ENCODE data around the gene CRYBA2. TPM values are rescaled to one million over a fixed set of nuclear protein-coding genes. Genes with fewer than 3 reads are reported as not detected.
A peak's percentile ranks its signal among the peaks of the same experiment; 100 is the strongest.

The CRYBA2 gene
- total RNA-seq, 2 donors from 2014 or later, result 2.6 to 3.5 TPM

DNA sequence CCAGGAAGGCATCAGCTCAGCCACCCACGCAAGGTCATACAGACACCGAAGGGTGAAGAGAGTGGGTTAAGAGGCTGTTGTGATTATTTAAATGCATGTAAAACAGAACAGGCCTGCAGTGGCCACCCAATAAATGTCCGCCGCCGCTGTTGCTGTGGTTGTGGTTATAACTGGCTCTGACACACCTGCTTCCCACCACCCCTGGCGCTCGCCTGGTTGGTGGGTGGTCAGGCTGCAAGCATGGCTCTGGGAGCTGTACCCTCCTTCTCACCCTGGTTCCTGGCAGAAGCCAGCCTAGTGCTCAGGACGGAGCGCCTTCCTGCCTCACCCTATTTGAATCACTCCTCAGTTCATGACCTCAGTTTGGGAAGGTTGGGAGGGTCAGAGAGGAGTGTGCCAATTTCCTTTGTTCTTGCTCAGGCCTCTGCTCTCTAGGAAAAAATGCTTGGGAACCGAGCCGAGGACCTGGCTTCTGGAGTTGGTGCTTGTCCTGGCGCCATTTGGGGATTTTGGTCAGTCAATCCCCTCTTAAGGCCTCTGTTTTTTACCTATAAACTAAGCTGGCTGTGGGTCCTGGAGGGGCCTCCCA lies 5.3 kb upstream of the CRYBA2 start:
- H3K9me3 Mint-ChIP-seq, result no peaks in the 10 kb centered on the region

GRCh38 chr2:218997731-218998130 lies 4.5 kb upstream of the CRYBA2 start:
- no peaks in the 10 kb centered on the region for H3K9me3 ChIP-seq (ENCODE audit: control insufficient read depth, low read length)
- no peak overlapping the region for H3K4me3 ChIP-seq (ENCODE audit: low read length)
- peaks cover 33% of the 10 kb centered on the region for H3K27me3 ChIP-seq (ENCODE audit: control insufficient read depth, insufficient read depth, low read length, poor library complexity, severe bottlenecking)
- peaks cover 27% of the 10 kb centered on the region for H3K4me1 Mint-ChIP-seq
- H3K9ac ChIP-seq (ENCODE audit: extremely low read depth, low read length, poor library complexity, severe bottlenecking), result no peak overlapping the region
- H3K4me1 ChIP-seq (ENCODE audit: control insufficient read depth, insufficient read depth, low read length), result peaks cover 18% of the 10 kb centered on the region
- H3K4me3 Mint-ChIP-seq, result no peak overlapping the region
- H3K36me3 ChIP-seq (ENCODE audit: control insufficient read depth, insufficient read depth, low read length), result no peaks in the 10 kb centered on the region
- H3K27me3 Mint-ChIP-seq (ENCODE audit: insufficient read depth), result peaks cover 70% of the 10 kb centered on the region
- H3K9me3 Mint-ChIP-seq, result no peaks in the 10 kb centered on the region
- H3K36me3 Mint-ChIP-seq (ENCODE audit: low read depth), result no peaks in the 10 kb centered on the region
- H3K27ac Mint-ChIP-seq, result peak overlapping the region; percentile 92
- no peak for DNase-seq
- H3K27ac ChIP-seq (ENCODE audit: low read depth, low read length), result no peak overlapping the region
- TF ChIP-seq CTCF (conservative IDR thresholded peaks at IDR 0.05), result no peak
- WGBS, 2 experiments (ENCODE audit: insufficient coverage in 1 of 2, insufficient read length in 1 of 2), result 71% methylated on average over 2 of the region's 2 CpGs; no CpG with 5 or more reads in 1 of the 2 experiments

More for the DNA sequence above, 5.3 kb upstream of the CRYBA2 start:
- H3K4me3 Mint-ChIP-seq, result no peak overlapping the region
- Histone ChIP-seq H3K4me1 (ENCODE audit: control insufficient read depth, insufficient read depth, low read length) (peaks cover 18% of the 10 kb centered on the region), H3K27me3 (ENCODE audit: control insufficient read depth, insufficient read depth, low read length, poor library complexity, severe bottlenecking) (peaks cover 30% of the 10 kb centered on the region), H3K9ac (ENCODE audit: extremely low read depth, low read length, poor library complexity, severe bottlenecking) (peak overlapping the region; percentile 27), H3K36me3 (ENCODE audit: control insufficient read depth, insufficient read depth, low read length) (no peaks in the 10 kb centered on the region), H3K4me3 (ENCODE audit: low read length) (no peak overlapping the region), H3K27ac (ENCODE audit: low read depth, low read length) (no peak overlapping the region), H3K9me3 (ENCODE audit: control insufficient read depth, low read length) (no peaks in the 10 kb centered on the region)
- peaks cover 27% of the 10 kb centered on the region for H3K4me1 Mint-ChIP-seq
- no peak for TF ChIP-seq CTCF (conservative IDR thresholded peaks at IDR 0.05)
- 76 to 82% methylated on average over 6 to 12 of the region's 12 CpGs for WGBS, 2 experiments (ENCODE audit: insufficient coverage in 1 of 2, insufficient read length in 1 of 2)
- H3K27ac Mint-ChIP-seq, result peak overlapping the region; percentile 92
- peaks cover 70% of the 10 kb centered on the region for H3K27me3 Mint-ChIP-seq (ENCODE audit: insufficient read depth)
- H3K36me3 Mint-ChIP-seq (ENCODE audit: low read depth), result no peaks in the 10 kb centered on the region
- DNase-seq, result no peak

DNA sequence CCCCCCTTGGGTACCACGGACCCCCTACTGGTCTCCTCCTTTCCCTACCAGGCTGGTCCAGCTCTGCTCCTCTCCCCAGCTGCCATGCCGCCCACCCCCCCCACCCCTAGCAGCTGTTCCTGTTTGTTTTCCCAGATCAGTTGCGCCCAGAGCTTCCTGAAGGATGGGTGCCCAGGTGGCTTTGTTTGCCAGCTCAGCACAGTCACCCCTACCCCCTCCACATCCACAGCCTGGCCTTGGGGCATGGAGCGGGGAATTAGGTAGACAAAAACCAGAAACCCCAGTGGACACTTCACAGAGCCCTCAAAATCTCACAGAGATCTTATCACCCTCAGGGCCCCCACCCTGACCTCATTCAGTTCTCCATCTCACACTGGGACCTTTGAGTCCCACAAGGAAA lies 3.7 kb upstream of the CRYBA2 start:
- Mint-ChIP-seq H3K9me3 (no peaks in the 10 kb centered on the region), H3K27ac (no peak overlapping the region), H3K27me3 (ENCODE audit: insufficient read depth) (peaks cover 76% of the 10 kb centered on the region), H3K4me3 (peak overlapping the region; percentile 12), H3K4me1 (peaks cover 27% of the 10 kb centered on the region), H3K36me3 (ENCODE audit: low read depth) (no peaks in the 10 kb centered on the region)
- Histone ChIP-seq H3K36me3 (ENCODE audit: control insufficient read depth, insufficient read depth, low read length) (no peaks in the 10 kb centered on the region), H3K27ac (ENCODE audit: low read depth, low read length) (no peak overlapping the region), H3K27me3 (ENCODE audit: control insufficient read depth, insufficient read depth, low read length, poor library complexity, severe bottlenecking) (peaks cover 41% of the 10 kb centered on the region), H3K4me3 (ENCODE audit: low read length) (no peak overlapping the region), H3K9me3 (ENCODE audit: control insufficient read depth, low read length) (no peaks in the 10 kb centered on the region), H3K9ac (ENCODE audit: extremely low read depth, low read length, poor library complexity, severe bottlenecking) (no peak overlapping the region), H3K4me1 (ENCODE audit: control insufficient read depth, insufficient read depth, low read length) (peaks cover 18% of the 10 kb centered on the region)
- 79% methylated on average over 4 of the region's 4 CpGs; no CpG with 5 or more reads in 1 of the 2 experiments for WGBS, 2 experiments (ENCODE audit: insufficient coverage in 1 of 2, insufficient read length in 1 of 2)
- no peak for DNase-seq
- no peak for TF ChIP-seq CTCF (conservative IDR thresholded peaks at IDR 0.05)

Measured in endodermal cell (in vitro differentiated cells).